ENCODE measurements around the gene CDKN2A. TPM values are rescaled to one million over a fixed set of nuclear protein-coding genes. Genes with fewer than 3 reads are reported as not detected.

Gene CDKN2A
- total RNA-seq, 1 experiment from 2014 or later: 0.35 TPM

DNA sequence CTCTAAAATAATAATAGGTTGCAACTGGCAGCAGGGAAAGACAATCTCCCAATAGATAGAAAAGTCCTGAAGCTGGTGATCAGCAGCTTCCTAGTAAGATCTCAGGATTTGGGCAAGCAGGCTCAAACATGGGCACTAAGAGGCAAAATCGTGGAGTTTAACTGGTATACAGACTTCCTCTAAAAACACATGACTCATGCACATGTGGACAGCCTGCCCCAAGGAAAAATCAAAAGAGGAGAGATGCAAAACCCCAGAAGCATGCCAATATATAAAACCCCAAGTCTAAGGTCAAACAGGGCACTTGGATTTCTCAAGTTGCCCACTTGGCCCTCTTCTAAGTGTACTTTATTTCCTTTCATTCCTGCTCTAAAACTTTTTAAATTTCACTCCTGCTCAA, 62.8 kb downstream of the CDKN2A start:
- H3K36me3 Mint-ChIP-seq (ENCODE audit: insufficient read depth in 1 of 3, low read depth in 3 of 3): peaks cover 10 to 14% (median 13%) of the 10 kb centered on the region in 3 experiments; a peak in 6 of 7 replicates

More for the DNA sequence above, 62.8 kb downstream of the CDKN2A start:
- Histone ChIP-seq H3K9me3 (ENCODE audit: control insufficient read depth, low read depth, low read length) (no peaks in the 10 kb centered on the region), H3K23ac (ENCODE audit: insufficient read length, low read depth, low read length) (no peak overlapping the region), H4K5ac (ENCODE audit: insufficient read length, low read depth, low read length) (no peak overlapping the region), H2BK15ac (ENCODE audit: low read depth, low read length) (no peak overlapping the region), H3K4me1 (ENCODE audit: insufficient read depth, low read length) (no peaks in the 10 kb centered on the region; the same call in 1 of the 2 replicates), H2BK20ac (ENCODE audit: low read depth, low read length, poor library complexity, severe bottlenecking) (no peak overlapping the region), H3T11ph (ENCODE audit: low read length) (no peak overlapping the region), H2AFZ (ENCODE audit: low read length) (no peak overlapping the region), H3K14ac (ENCODE audit: insufficient read depth, low read length) (no peak overlapping the region), H4K91ac (ENCODE audit: insufficient read length, low read depth, low read length) (no peak overlapping the region), H3K23me2 (ENCODE audit: insufficient read length, low read depth, low read length, poor library complexity, severe bottlenecking) (no peaks in the 10 kb centered on the region), H2BK120ac (ENCODE audit: low read depth, low read length, poor library complexity, severe bottlenecking) (no peak overlapping the region), H3K79me2 (ENCODE audit: insufficient read depth, low read length) (no peaks in the 10 kb centered on the region), H2BK12ac (ENCODE audit: insufficient read length, low read depth, low read length) (no peak overlapping the region), H3K79me1 (ENCODE audit: insufficient read depth, low read depth, low read length, poor library complexity, severe bottlenecking) (no peaks in the 10 kb centered on the region), H3K27me3 (ENCODE audit: insufficient read depth, low read length) (no peaks in the 10 kb centered on the region), H4K8ac (replicated peaks; ENCODE audit: insufficient read length, low read depth, low read length) (no peak overlapping the region), H4K20me1 (ENCODE audit: control insufficient read depth, insufficient read depth, insufficient read length) (no peaks in the 10 kb centered on the region), H3K56ac (ENCODE audit: insufficient read length, low read depth, low read length) (no peak overlapping the region), H2AK5ac (ENCODE audit: insufficient read length, low read length) (no peak overlapping the region), H3K4ac (ENCODE audit: low read depth, low read length) (no peak overlapping the region), H3K9ac (ENCODE audit: extremely low read depth, insufficient read length, low read length) (no peak overlapping the region), H3K4me2 (ENCODE audit: insufficient read depth, insufficient read length, low read length) (no peak overlapping the region), H2BK5ac (ENCODE audit: insufficient read length, low read length) (no peak overlapping the region), H3K27ac (ENCODE audit: insufficient read length, low read depth, low read length) (no peak overlapping the region), H3K18ac (ENCODE audit: insufficient read length, low read depth, low read length) (no peak overlapping the region)
- Mint-ChIP-seq H3K4me3 (no peak overlapping the region), H3K27ac (no peak overlapping the region), H3K9me3 (no peaks in the 10 kb centered on the region; a peak in 3 of 5 replicates), H3K27me3 (ENCODE audit: low read depth) (peaks cover 1% of the 10 kb centered on the region; the same call in 1 of the 2 replicates), H3K4me1 (peaks cover 32 to 39% of the 10 kb centered on the region in 2 experiments)
- no peak for DNase-seq
- TF ChIP-seq, protein P1, sequence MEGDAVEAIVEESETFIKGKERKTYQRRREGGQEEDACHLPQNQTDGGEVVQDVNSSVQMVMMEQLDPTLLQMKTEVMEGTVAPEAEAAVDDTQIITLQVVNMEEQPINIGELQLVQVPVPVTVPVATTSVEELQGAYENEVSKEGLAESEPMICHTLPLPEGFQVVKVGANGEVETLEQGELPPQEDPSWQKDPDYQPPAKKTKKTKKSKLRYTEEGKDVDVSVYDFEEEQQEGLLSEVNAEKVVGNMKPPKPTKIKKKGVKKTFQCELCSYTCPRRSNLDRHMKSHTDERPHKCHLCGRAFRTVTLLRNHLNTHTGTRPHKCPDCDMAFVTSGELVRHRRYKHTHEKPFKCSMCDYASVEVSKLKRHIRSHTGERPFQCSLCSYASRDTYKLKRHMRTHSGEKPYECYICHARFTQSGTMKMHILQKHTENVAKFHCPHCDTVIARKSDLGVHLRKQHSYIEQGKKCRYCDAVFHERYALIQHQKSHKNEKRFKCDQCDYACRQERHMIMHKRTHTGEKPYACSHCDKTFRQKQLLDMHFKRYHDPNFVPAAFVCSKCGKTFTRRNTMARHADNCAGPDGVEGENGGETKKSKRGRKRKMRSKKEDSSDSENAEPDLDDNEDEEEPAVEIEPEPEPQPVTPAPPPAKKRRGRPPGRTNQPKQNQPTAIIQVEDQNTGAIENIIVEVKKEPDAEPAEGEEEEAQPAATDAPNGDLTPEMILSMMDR (conservative IDR thresholded peaks at IDR 0.05): no peak
- no CpG with 5 or more reads among the region's 1 CpG for WGBS (ENCODE audit: extremely low coverage, insufficient read length, low lambda C conversion rate)

All from H9 (cell line).